GM12891 (cell line): ENCODE results near the gene FERMT1.

Experiments
- PAX5 ChIP-seq: IDR thresholded peaks from 2 replicates; pipeline ENCODE4 v1.6.1; 2011; ENCODE audit warnings: low read length, moderate library complexity, mild to moderate bottlenecking; ENCODE audit not compliant: insufficient read depth, severe bottlenecking
- POLR2A ChIP-seq: IDR thresholded peaks from 2 replicates; pipeline ENCODE4 v1.6.1; 2011; ENCODE audit warnings: low read depth, low read length, control low read depth
- POLR2AphosphoS5 ChIP-seq: IDR thresholded peaks from 2 replicates; pipeline ENCODE4 v1.6.1; 2011; ENCODE audit warnings: low read depth, low read length, control low read depth
- SPI1 ChIP-seq: IDR thresholded peaks from 2 replicates; pipeline ENCODE4 v1.6.1; 2011; ENCODE audit warnings: low read depth, low read length, control low read depth
- TAF1 ChIP-seq: IDR thresholded peaks from 2 replicates; pipeline ENCODE4 v1.6.1; 2011; ENCODE audit warnings: low read depth, low read length, control low read depth

GRCh38 chr20:6040540-6040939 lies 82.3 kb downstream of the FERMT1 start:
- TF ChIP-seq POLR2AphosphoS5 (no peak), POLR2A (no peak), TAF1 (no peak), SPI1 (no peak), PAX5 (no peak)
